Activated T-cell treated with anti-CD3 and anti-CD28 coated beads, Interleukin-2, amount 50 U/mL, for 72 hours (primary cell): ENCODE results near the gene PCDHGB2. TPM values are rescaled to one million over a fixed set of nuclear protein-coding genes. Genes with fewer than 3 reads are reported as not detected.

Experiments
- ATAC-seq, 2 donors: fragments of 150-1000 bp; cut with Tn5 transposase; replicated peaks in 1 of 2; 2 replicates each; pipeline ENCODE4 v1.10.0; 2021; ENCODE audit warnings: moderate library complexity in 2 of 2, mild to moderate bottlenecking in 1 of 2
- DNase-seq, 2 donors: peaks; one replicate each; pipeline ENCODE4 v3.0.0; 2021 to 2022; ENCODE audit warnings: mixed read lengths in 1 of 2
- H3K27ac Mint-ChIP-seq: one replicate; pipeline ENCODE4 v1.8.0; 2022; ENCODE audit warnings: mild to moderate bottlenecking, moderate library complexity, mixed read lengths
- H3K27me3 Mint-ChIP-seq: one replicate; pipeline ENCODE4 v1.8.0; 2022; ENCODE audit warnings: low read depth, mixed read lengths
- H3K36me3 Mint-ChIP-seq, 2 donors: one replicate each; pipeline ENCODE4 v1.8.0; 2022; ENCODE audit warnings: mixed read lengths in 2 of 2, mild to moderate bottlenecking in 1 of 2; ENCODE audit not compliant: insufficient read depth in 2 of 2
- H3K4me1 Mint-ChIP-seq: one replicate; pipeline ENCODE4 v1.8.0; 2022; ENCODE audit warnings: low read depth, mixed read lengths
- H3K4me3 Mint-ChIP-seq, 2 donors: one replicate each; pipeline ENCODE4 v1.8.0; 2022; ENCODE audit warnings: mild to moderate bottlenecking in 2 of 2, mixed read lengths in 2 of 2, moderate library complexity in 2 of 2
- H3K9me3 Mint-ChIP-seq, 2 donors: one replicate each; pipeline ENCODE4 v1.8.0; 2022; ENCODE audit warnings: mixed read lengths in 2 of 2
- total RNA-seq, 2 donors: library from RNA; stranded (reverse); gene quantifications; one replicate each; pipeline ENCODE4 v1.2.3, GENCODE V29; 2022

PCDHGB2 gene
- total RNA-seq, 2 donors from 2014 or later = 0.28 to 0.34 TPM

DNA sequence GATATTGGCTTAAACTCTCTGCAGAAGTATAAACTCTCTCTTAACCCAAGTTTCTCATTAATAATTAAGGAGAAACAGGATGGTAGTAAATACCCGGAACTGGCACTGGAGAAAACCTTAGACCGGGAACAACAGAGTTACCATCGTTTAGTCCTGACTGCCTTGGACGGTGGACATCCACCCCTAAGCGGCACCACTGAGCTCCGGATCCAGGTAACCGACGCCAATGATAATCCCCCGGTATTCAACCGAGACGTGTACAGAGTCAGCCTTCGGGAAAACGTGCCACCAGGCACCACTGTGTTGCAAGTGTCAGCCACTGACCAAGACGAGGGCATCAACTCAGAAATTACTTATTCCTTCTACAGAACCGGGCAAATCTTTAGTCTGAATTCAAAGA, 38.8 kb downstream of the PCDHGB2 start:
- ATAC-seq = no peak

DNA sequence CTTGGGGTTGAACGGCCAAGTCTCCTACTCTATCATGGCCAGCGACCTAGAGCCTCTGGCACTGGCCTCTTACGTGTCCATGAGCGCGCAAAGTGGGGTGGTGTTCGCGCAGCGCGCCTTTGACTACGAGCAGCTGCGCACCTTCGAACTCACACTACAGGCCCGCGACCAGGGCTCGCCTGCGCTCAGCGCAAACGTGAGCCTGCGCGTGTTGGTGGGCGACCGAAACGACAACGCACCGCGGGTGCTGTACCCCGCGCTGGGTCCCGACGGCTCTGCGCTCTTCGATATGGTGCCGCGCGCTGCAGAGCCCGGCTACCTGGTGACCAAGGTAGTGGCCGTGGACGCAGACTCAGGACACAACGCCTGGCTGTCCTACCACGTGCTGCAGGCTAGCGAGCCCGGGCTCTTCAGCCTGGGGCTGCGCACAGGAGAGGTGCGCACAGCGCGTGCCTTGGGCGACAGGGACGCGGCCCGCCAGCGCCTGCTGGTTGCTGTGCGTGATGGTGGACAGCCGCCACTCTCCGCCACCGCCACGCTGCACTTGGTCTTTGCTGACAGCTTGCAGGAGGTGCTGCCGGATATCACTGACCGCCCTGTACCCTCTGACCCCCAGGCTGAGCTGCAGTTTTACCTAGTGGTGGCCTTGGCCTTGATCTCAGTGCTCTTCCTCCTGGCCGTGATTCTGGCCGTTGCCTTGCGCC, 39.9 kb downstream of the PCDHGB2 start:
- peaks cover 72% of the 10 kb centered on the region for H3K27me3 Mint-ChIP-seq
- H3K27ac Mint-ChIP-seq = no peak overlapping the region

More for the DNA sequence above, 38.8 kb downstream of the PCDHGB2 start:
- Mint-ChIP-seq H3K4me1 (peaks cover 8% of the 10 kb centered on the region), H3K4me3 (peak overlapping the region in 1 of 2 donors; percentile 6), H3K27me3 (peaks cover 72% of the 10 kb centered on the region), H3K27ac (no peak overlapping the region), H3K36me3 (peaks cover 15 to 23% of the 10 kb centered on the region in 2 donors), H3K9me3 (peaks cover 6 to 8% of the 10 kb centered on the region in 2 donors)
- no peak for DNase-seq

DNA sequence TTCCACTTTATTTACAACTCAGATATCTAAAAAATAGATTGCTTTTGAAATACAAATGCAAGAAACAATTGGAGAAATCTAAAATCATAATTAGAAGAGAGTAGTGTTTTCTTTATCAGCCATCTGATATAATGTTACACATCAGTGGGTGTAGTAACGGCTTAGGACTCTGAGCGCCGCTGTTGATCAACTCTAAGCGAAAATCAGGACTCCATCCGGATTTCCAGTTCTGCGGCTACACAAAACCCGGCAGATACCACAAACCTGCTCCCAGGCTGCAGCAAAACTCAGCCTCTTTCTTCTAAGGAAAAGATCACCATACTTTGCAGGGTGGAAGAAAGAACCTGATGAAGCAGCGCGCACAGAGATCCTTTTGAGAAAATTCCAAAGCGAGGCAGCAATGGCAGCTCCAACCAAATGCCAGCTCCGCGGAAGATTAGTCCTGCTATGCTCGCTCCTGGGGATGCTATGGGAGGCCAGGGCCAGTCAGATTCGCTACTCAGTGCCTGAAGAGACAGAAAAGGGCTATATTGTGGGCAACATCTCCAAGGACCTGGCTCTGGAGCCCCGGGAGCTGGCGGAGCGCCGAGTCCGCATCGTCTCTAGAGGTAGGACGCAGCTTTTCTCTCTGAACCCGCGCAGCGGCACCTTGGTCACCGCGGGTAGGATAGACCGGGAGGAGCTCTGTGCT, 42.9 kb downstream of the PCDHGB2 start, which contains the start of gene PCDHGA9:
Gene PCDHGA9 (plus strand): TSS at position 226 of the 691 bp plus-strand sequence. CDS start 175 bp downstream, at position 401.
- Mint-ChIP-seq H3K4me1 (peaks cover 10% of the 10 kb centered on the region), H3K27me3 (peaks cover 77% of the 10 kb centered on the region), H3K9me3 (peaks cover 4 to 6% of the 10 kb centered on the region in 2 donors), H3K36me3 (peaks cover 16 to 20% of the 10 kb centered on the region in 2 donors), H3K27ac (peak within 1 kb of the TSS; percentile 82), H3K4me3 (peak within 1 kb of the TSS; percentile 67 to 75)
- ATAC-seq (no peak), DNase-seq (no peak)

More for the DNA sequence above, 39.9 kb downstream of the PCDHGB2 start:
- Mint-ChIP-seq H3K9me3 (peaks cover 2 to 5% of the 10 kb centered on the region in 2 donors), H3K36me3 (peaks cover 11 to 23% of the 10 kb centered on the region in 2 donors), H3K4me3 (no peak overlapping the region), H3K4me1 (peaks cover 10% of the 10 kb centered on the region)
- DNase-seq (no peak), ATAC-seq (no peak)

DNA sequence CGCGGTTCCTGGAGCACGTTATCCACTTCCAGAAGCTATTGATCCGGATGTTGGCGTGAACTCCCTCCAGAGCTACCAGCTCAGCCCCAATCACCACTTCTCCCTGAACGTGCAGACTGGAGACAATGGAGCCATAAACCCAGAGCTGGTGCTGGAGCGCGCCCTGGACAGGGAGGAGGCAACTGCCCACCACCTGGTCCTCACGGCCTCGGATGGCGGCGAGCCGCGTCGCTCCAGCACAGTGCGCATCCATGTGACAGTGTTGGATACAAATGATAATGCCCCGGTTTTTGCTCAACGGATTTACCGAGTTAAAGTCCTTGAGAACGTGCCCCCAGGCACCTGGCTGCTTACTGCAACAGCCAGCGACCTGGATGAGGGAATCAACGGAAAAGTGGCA, 43.6 kb downstream of the PCDHGB2 start:
- Mint-ChIP-seq H3K27me3 (peaks cover 83% of the 10 kb centered on the region), H3K4me1 (peaks cover 10% of the 10 kb centered on the region), H3K27ac (no peak overlapping the region), H3K9me3 (peaks cover 4 to 6% of the 10 kb centered on the region in 2 donors), H3K4me3 (no peak overlapping the region), H3K36me3 (peaks cover 17 to 24% of the 10 kb centered on the region in 2 donors)
- ATAC-seq (no peak), DNase-seq (no peak)

DNA sequence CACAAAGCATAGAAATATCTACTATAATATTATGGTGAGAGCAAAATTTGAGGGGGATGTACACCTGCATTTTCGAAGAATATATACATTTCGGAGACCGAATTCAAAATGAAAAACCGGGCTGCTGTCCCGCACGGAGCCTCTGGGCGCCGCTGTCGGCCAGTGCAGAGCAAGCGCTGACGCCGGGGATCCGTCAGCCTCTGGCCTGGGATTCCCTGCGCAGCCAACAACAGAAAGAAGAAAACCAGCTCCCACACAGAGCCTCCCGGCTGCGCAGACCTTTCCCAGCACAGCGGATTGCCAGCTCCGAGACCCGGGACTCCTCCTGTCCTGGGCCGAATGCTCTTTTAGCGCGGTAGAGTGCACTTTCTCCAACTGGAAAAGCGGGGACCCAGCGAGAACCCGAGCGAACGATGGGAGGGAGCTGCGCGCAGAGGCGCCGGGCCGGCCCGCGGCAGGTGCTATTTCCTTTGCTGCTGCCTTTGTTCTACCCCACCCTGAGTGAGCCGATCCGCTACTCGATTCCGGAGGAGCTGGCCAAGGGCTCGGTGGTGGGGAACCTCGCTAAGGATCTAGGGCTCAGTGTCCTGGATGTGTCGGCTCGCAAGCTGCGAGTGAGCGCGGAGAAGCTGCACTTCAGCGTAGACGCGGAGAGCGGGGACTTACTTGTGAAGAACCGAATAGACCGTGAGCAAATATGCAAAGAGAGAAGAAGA, 48.2 kb downstream of the PCDHGB2 start, which contains the start of gene PCDHGB6:
Gene PCDHGB6 (plus strand): TSS at position 232 of the 716 bp plus-strand sequence. CDS start 182 bp downstream, at position 414.
- Mint-ChIP-seq H3K27ac (peak within 1 kb of the TSS; percentile 68), H3K4me3 (peak within 1 kb of the TSS; percentile 58 to 67), H3K27me3 (peaks cover 81% of the 10 kb centered on the region), H3K4me1 (peaks cover 13% of the 10 kb centered on the region), H3K9me3 (peaks cover 8 to 11% of the 10 kb centered on the region in 2 donors), H3K36me3 (peaks cover 14 to 27% of the 10 kb centered on the region in 2 donors)
- DNase-seq (peak; percentile 41 to 53), ATAC-seq (peak; percentile 55 to 59)

DNA sequence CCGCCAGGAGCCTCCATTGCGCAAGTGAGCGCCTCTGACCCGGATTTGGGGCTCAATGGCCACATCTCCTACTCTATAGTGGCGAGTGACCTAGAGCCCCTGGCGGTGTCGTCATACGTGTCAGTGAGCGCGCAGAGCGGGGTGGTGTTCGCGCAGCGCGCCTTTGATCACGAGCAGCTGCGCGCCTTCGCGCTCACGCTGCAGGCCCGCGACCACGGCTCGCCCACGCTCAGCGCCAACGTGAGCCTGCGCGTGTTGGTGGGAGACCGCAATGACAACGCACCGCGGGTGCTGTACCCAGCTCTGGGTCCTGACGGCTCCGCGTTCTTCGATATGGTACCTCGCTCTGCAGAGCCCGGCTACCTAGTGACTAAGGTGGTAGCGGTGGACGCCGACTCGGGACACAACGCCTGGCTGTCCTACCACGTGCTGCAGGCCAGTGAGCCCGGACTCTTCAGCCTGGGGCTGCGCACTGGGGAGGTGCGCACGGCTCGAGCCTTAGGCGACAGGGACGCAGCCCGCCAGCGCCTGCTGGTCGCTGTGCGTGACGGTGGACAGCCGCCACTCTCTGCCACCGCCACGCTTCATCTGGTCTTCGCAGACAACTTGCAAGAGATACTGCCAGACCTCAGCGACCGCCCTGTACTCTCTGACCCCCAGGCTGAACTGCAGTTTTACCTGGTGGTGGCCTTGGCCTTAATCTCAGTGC, 50.0 kb downstream of the PCDHGB2 start:
- peaks cover 11 to 12% of the 10 kb centered on the region in 2 donors for H3K9me3 Mint-ChIP-seq
- H3K4me1 Mint-ChIP-seq = peaks cover 25% of the 10 kb centered on the region
- ATAC-seq (no peak), DNase-seq (no peak)
- H3K27ac Mint-ChIP-seq = no peak overlapping the region
- H3K4me3 Mint-ChIP-seq = no peak overlapping the region
- H3K27me3 Mint-ChIP-seq = peaks cover 84% of the 10 kb centered on the region
- H3K36me3 Mint-ChIP-seq = peaks cover 18 to 35% of the 10 kb centered on the region in 2 donors

DNA sequence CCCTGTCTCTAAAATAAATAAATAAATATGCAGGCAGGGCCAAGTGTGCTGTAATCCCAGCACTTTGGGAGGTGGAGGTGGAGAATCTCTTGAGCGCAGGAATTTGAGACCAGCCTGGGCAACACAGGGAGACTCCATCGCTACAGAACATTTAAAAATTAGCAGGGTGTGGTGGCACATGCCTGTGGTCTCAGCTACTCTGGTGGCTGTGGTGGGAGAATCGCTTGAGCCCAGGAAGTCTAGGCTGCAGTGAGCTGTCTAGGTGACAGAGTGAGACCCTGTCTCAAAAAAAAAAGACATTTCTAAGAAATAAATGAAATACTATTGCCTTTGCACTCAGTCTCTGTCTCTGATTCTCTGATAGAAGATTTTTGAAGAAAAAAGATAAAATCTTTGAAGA, 51.8 kb downstream of the PCDHGB2 start:
- Mint-ChIP-seq H3K4me1 (peaks cover 31% of the 10 kb centered on the region), H3K36me3 (peaks cover 14 to 31% of the 10 kb centered on the region in 2 donors), H3K4me3 (no peak overlapping the region), H3K27ac (no peak overlapping the region), H3K27me3 (peaks cover 79% of the 10 kb centered on the region), H3K9me3 (peaks cover 8 to 12% of the 10 kb centered on the region in 2 donors)
- DNase-seq (no peak), ATAC-seq (no peak)

Other genes with a start within 250 kb of the PCDHGB2 start
- not detected for gene PCDHB4, start 238.2 kb upstream of the PCDHGB2 start, total RNA-seq
- not detected for gene PCDHB5, start 224.8 kb upstream of the PCDHGB2 start, total RNA-seq
- gene PCDHB6, start 209.9 kb upstream of the PCDHGB2 start, total RNA-seq = not detected
- gene PCDHB7, start 187.3 kb upstream of the PCDHGB2 start, total RNA-seq = not detected
- gene PCDHB8, start 182.2 kb upstream of the PCDHGB2 start, total RNA-seq = not detected
- gene PCDHB16, start 177.6 kb upstream of the PCDHGB2 start, total RNA-seq = not detected
- gene PCDHB9, start 172.8 kb upstream of the PCDHGB2 start, total RNA-seq = under 1 TPM in 1 of 2 donors, not detected in 1; 0.05 TPM
- gene PCDHB10, start 167.6 kb upstream of the PCDHGB2 start, total RNA-seq = not detected
- not detected for gene PCDHB11, start 160.4 kb upstream of the PCDHGB2 start, total RNA-seq
- gene PCDHB12, start 151.3 kb upstream of the PCDHGB2 start, total RNA-seq = not detected
- gene PCDHB13, start 146.1 kb upstream of the PCDHGB2 start, total RNA-seq = not detected
- gene PCDHB14, start 136.7 kb upstream of the PCDHGB2 start, total RNA-seq = not detected
- not detected for gene PCDHB15, start 114.6 kb upstream of the PCDHGB2 start, total RNA-seq
- gene SLC25A2, start 55.9 kb upstream of the PCDHGB2 start, total RNA-seq = under 1 TPM; 0.46 to 0.63 TPM
- 10 to 100 TPM; 56.7 to 62.5 TPM for gene TAF7, start 39.2 kb upstream of the PCDHGB2 start, total RNA-seq
- under 1 TPM; 0.05 TPM for gene PCDHGA1, start 29.5 kb upstream of the PCDHGB2 start, total RNA-seq
- gene PCDHGA2, start 21.2 kb upstream of the PCDHGB2 start, total RNA-seq = under 1 TPM in 1 of 2 donors, not detected in 1; 0.07 TPM
- gene PCDHGA3, start 16.2 kb upstream of the PCDHGB2 start, total RNA-seq = under 1 TPM in 1 of 2 donors, not detected in 1; 0.12 TPM
- under 1 TPM in 1 of 2 donors, not detected in 1; 0.19 TPM for gene PCDHGB1, start 9.9 kb upstream of the PCDHGB2 start, total RNA-seq
- gene PCDHGA4, start 5.0 kb upstream of the PCDHGB2 start, total RNA-seq = under 1 TPM; 0.25 to 0.26 TPM
- under 1 TPM in 1 of 2 donors, not detected in 1; 0.12 TPM for gene PCDHGA5, start 4.2 kb downstream of the PCDHGB2 start, total RNA-seq
- under 1 TPM; 0.19 to 0.28 TPM for gene PCDHGB3, start 10.2 kb downstream of the PCDHGB2 start, total RNA-seq
- under 1 TPM; 0.16 to 0.29 TPM for gene PCDHGA6, start 13.9 kb downstream of the PCDHGB2 start, total RNA-seq
- under 1 TPM in 1 of 2 donors, not detected in 1; 0.12 TPM for gene PCDHGA7, start 22.7 kb downstream of the PCDHGB2 start, total RNA-seq
- gene PCDHGB4, start 27.7 kb downstream of the PCDHGB2 start, total RNA-seq = not detected
- gene PCDHGA8, start 32.6 kb downstream of the PCDHGB2 start, total RNA-seq = not detected
- under 1 TPM; 0.17 to 0.21 TPM for gene PCDHGB5, start 38.0 kb downstream of the PCDHGB2 start, total RNA-seq
- gene PCDHGA9, start 42.8 kb downstream of the PCDHGB2 start, total RNA-seq = under 1 TPM; 0.09 to 0.10 TPM
- gene PCDHGB6, start 48.0 kb downstream of the PCDHGB2 start, total RNA-seq = under 1 TPM in 1 of 2 donors, not detected in 1; 0.09 TPM
- gene PCDHGA10, start 53.0 kb downstream of the PCDHGB2 start, total RNA-seq = under 1 TPM; 0.12 TPM
- gene PCDHGB7, start 57.7 kb downstream of the PCDHGB2 start, total RNA-seq = under 1 TPM in 1 of 2 donors, not detected in 1; 0.17 TPM
- gene PCDHGA11, start 61.1 kb downstream of the PCDHGB2 start, total RNA-seq = under 1 TPM in 1 of 2 donors, not detected in 1; 0.22 TPM
- under 1 TPM; 0.12 to 0.17 TPM for gene PCDHGA12, start 70.5 kb downstream of the PCDHGB2 start, total RNA-seq
- not detected for gene PCDHGC3, start 116.0 kb downstream of the PCDHGB2 start, total RNA-seq
- gene PCDHGC4, start 125.0 kb downstream of the PCDHGB2 start, total RNA-seq = not detected
- gene PCDHGC5, start 129.1 kb downstream of the PCDHGB2 start, total RNA-seq = not detected